Occipital lobe (tissue), 2 donors: ENCODE data around the gene JMJD6. TPM values are rescaled to one million over a fixed set of nuclear protein-coding genes. Genes with fewer than 3 reads are reported as not detected.
"Not testable (repeated sequence)": the region's sequence is repeated elsewhere in the genome, so short reads cannot be mapped to it uniquely, and the experiment has no call there.

ENCODE experiments used
- DNase-seq: peaks from one replicate; lab custom pipeline; 2025; lab: John Stamatoyannopoulos, UW
- total RNA-seq: library from RNA; depleted of rRNA; stranded (reverse); fragments of >200 nt; gene quantifications from one replicate; pipeline ENCODE4 v1.2.3, GENCODE V29; 2014

JMJD6 gene
- total RNA-seq: 20.0 TPM

DNA sequence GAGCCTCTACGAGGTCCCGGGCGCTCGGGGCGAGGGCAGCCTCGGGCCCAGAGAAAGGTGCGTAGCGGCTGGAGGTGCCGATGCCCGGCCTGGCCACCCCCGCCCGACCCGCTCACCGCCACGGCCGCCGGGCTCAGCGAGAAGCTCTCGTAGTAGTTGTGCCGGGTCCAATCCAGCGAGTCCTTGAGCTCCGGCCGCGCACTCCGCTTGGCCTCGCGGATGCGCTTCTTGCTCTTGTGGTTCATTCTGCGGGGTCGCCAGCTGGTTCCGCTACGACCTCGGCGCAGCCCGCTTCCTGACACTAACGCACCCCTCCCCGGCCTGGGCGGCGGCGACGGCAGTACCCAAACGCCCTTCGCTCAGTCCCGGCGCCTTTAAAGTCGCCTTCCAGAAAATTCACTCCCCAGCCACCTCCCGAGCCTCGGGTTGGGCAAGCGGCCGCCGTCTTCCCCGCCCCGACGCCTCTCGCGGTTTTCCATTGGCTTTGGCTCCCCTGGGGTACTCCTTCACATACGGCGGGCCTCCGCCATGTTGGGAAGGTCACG, at the start of gene JMJD6:
JMJD6 (minus strand) TSS at position 376 of the 545 bp plus-strand sequence; CDS start at position 245, 131 bp downstream.
- peak; percentile 96 for DNase-seq

DNA sequence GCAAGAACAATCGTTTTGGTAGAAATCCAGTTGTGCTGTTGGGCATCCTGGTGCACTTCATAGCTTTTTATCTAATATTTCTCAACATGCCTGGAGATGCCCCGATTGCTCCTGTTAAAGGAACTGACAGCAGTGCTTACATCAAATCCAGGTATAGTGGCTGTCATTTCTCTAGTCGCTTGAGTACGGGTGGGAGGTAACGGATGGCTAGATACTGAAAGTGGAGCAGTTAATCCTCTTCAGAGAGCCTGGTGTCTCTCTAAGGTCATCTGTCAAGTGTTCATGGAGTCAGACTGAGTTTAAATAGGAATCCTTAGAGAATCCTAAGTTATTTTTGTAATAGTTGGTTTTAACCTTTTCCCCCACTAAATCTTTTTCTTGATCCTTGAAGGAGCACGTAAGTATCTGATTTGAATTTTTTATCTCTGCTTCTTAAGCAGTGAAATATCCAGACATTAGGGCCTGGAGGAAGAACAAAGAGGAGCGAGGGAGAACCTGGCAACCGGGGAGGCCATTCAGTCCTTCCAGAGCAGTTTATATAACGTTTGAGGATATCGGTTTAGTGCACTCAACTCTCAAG, 48.7 kb upstream of the JMJD6 start:
- DNase-seq: no peak

DNA sequence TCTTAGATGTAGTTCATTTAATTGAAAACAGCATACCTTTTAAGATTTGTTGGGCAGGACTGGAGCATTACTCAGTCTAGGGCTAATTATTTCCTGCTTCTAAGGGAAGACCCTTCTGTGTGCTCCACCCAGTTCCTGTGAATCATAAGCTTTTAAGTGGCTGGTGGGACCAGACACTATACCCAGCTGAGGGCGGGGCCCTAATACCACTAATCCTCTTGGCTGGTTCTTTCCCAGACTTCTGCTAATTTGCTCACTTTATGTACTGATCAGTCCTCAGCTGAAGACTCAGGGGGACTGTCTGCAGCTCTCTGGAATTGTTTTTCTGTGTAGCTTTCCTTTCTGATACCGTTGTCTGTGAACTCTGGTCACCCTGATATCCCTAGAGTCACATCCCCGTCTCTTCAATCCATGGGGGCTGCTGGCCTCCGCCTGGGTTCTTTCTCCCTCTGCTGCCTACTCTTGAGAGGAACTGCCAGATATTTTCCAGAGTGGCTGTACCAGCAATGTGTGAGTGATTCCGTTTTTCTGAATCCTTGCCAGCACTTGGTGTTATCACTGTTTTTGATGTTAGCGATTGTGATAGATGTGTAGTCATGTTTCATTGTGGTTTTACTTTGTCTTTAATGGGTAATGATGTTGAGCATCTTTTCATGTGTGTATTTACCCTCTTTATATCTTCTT, 46.6 kb upstream of the JMJD6 start:
- no peak for DNase-seq

DNA sequence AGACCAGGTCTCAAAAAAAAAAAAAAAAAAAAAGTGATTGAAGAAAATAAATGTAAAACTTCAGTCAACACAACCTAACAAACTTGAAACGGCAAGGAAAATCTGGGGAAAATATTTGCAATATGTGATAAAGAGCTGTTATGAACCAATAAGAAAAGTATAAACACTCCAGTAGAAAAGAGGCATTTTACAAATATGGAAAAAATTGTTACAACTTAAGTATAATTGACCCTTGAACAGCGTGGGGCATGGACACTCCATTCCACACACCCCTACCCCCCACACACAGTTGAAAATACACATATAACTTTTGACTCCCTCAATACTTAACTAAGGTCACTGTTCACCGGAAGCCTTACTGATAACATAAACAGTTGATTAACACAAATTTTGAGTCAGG, 32.2 kb upstream of the JMJD6 start:
- DNase-seq: no peak

DNA sequence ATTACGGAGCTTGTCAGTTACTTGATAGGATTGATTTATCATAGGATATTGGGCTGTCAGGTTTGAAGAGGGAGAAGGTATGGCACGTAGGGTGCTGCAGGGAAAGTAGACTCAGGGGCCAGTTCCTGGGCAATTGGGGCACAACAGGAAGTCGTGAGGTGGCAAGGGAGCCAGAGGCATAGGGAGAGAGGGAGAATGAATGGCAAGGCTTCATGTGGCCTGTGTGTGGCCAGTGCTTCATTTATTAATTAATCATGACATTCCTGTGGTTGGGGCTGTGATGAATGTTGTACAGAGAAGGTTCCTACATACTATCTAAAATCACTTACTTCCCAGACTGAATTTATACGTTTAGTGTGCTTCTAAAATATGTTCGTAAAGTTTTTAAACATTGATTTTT, 30.9 kb upstream of the JMJD6 start:
- DNase-seq: no peak

DNA sequence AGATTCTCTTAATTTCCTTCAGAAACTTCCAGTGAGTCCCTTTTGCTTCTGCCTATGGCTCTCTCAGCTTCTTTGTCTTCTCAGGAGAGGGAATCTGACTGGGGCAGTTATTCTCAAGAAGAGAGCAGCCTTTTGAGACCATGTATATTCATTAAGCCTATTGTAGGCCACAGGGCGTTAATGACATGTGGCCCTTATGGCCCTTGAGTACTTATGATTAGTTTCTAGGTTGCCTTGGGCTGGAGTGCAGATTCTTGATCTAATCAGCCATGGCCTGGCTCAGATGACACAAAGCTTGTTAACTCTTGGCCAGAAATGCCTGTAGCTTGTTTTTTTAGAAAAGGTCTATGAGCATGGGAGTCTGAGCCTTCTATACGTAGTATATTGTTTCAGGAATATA, 28.9 kb upstream of the JMJD6 start:
- no peak for DNase-seq

DNA sequence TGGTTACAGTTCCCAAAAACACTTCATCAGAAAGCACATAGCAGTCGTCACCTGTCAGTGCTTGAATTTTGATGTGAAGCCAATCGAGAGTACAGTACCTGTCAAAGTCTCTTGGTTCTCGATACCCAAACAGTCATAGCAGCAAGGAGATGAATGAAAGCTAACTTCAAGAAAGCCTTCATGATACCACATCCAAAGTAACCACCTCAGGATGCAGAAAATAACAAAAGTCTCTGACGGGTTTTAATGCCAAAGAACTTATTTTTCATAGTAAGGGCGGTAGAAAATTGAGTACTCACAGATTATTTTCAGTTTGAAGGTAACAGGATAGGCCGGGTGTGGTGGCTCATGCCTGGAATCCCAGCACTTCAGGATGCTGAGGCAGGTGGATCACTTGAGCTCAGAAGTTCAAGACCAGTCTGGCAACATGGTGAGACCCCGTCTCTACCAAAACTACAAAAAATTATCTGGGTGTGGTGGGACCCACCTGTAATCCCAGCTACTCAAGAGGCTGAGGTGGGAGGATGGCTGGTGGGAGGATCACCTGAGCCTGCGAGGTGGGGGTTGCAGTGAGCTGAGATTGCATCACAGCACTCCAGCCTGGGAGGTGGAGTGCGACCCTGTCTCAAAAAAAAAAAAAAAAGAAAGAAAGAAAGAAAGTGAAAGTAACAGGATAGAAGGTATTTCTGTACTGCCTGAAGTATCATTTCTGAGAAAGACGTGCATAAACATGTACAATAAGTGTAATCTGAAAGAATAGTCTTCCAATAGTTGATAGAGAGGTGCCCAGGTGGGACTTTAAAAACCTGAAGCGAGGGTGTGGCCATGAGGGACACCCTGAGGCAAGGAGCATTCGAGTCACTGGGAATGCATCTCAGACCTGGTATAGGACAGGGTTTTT, 26.9 kb upstream of the JMJD6 start:
- DNase-seq: no peak

DNA sequence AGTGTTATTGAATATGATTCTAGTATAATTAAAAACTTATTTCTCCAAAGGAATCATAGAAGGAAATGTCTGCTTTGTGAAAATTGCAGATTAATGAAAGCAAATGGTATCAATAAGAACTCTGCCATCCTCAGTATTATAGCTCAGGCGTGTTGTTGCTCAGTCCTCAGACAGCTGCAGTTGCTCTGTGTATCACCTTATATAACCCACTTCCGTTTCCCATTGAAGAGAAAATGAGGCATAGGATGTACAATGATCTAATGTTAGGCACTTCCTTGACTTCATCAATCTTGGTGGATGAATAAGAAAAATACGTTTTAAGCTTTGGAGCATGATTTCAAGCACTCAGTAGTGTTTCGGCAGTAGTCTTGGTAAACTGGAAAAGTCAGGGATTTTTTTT, 25.6 kb upstream of the JMJD6 start:
- no peak for DNase-seq

DNA sequence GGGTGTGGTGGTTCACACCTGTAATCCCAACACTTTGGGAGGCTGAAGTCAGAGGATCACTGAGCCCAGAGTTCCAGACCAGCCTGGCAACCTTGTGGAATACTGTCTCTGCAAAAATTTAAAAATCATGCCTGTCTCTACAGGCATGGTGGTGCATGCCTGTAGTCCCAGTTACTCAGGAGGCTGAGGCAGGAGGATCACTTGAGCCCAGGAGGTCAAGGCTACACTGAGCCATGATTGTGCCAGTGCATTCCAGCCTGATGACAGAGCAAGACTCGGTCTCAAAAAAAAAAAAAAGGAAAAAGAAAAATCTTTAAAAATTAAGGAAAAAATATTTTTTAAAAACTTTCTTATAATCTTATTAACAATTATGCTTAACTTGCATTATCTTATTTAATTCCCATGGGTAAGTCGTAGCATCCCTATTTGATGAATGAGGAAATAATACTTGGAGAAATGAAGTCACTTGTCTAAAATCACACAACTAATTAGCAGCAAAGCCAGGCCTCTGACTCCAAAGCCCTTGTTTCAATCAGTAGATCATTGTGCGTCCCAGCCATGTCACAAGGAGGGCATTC, 25.1 kb upstream of the JMJD6 start:
- DNase-seq: no peak

DNA sequence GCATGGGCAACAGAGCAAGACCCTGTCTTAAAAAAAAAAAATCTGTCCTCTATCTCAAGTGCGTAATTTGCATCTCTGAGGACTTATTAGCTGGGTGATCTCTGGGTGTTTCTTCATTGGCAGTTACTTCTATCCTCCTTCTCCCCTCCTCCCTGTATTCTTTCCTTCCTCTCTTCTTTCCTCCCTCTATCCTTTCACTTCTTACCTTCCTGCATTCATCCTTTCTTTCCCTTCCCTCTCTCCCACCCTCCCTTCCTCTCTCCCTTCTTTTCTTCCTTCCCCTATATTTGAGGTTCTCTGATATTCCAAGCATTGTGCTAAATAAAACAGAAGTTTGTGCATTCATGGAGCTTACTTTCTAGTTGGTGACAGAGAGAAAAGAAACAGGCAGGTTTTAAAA, 22.3 kb upstream of the JMJD6 start:
- DNase-seq: no peak

DNA sequence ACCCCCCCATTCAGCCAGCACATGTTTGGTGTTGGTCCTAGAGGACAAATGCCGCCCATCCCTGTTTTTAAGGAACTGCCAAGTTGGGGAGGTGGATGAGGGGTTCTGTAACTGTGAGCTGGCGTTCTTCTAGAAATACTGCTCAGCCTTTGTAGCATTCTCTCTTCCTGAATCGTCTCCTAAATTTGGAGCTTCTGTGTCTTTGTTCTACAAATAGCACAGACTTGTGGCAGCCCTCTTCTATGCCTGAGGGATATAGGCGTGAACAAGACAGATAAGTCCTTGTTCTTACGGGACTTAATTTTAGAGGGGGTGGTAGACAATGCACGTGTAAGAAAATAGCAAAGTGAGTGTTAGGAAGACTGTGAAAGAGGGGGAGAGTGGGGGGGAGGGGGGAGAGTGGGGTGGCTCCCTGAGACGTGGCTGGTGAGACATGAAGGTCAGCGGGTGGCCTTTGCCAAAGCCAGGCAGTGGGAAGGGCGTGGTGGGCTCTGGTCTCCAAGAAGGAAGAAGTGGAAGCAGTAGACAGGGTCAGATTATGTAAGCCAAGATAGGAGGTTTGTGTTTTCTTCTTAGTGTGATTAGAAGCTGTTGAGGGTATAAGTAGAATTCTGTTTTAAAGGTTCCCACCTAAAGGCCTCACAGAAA, 21.4 kb upstream of the JMJD6 start:
- no peak for DNase-seq

DNA sequence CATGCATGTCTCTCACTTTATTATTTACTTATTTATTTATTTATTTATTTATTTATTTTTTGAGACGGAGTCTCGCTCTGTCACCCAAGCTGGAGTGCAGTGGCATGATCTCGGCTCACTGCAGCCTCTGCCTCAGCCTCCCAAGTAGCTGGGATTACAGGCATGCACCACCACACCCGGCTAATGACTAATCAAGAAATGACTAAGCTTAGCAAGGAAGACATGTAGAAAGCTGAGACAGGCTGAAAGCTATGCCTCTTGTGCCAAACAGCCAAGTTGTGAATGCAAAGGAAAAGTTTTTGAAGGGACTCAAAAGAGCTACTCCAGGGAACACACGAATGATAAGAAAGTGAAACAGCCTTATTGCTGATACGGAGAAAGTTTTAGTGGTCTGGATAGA, 19.4 kb upstream of the JMJD6 start:
- not testable (repeated sequence) for DNase-seq

DNA sequence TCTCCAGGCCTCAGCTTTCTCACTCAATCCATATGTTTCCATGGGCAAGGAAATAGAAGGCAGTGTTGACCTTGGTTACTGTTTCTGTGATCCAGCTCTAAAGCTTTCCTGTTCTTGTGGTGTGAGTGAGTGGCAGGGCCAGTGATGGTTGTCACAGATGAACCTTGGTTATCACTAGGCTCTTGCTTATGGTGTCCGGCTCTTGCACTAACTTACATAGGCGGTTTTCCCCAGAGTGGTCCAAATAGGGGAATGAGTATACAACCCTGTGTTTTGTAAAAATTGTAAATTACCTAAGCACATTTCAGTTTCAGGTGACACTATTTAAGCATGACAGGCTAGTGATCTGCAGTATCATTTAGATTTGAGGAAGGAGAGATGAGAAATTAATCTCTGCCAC, 18.3 kb upstream of the JMJD6 start:
- DNase-seq: no peak

DNA sequence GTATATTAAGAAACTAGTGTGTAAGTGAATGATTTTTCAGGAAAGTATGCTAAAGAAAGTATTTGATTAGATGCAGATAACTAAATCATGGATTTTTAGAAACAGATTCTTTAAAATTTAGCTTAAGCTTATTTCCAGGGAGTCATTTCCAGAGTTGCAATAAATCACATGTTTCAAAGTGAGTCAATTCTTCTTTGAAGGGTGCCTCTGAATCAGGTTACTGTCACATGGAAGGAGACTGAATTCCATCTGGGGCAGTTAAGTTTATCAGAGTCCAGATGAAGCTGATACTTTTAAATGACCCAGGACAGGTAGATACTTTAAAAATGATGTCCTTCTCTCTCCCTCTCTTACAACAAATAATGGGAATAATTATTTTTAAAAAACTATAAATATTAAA, 16.6 kb upstream of the JMJD6 start:
- DNase-seq: no peak

DNA sequence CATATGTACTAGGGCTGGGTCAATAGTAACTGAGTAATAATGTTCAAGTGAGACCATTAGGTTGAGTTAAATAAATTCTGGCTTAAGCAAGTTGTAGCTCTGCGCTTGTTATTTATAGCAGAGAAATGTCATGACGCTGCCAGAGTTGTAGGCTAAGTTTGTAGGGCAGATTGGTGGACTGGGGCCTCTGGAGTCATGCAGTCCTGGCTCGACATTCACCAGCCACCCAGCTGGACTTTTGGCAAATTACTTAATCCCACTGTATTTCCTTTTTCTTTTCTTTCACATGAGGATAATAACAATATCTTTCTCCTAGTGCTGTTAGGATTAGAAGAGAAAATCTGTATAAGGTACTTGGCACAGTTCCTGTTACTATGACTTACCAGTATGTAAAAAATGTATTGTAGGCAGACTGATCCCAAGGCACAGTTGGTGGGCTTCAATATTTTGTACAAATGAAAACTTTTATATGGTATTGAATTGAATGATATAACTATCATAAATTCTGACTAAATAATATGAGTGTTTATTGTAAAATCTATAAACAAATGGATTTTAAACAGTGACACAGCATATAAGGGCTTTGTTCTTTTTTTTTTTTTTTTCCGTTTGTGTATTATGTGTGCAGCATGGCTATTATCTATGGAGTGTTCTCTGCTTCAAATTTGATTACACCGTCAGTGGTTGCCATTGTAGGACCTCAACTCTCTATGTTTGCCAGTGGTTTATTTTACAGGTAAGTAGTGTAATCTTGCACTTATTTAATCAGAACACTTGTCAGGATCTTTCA, 14.1 kb upstream of the JMJD6 start:
- no peak for DNase-seq

DNA sequence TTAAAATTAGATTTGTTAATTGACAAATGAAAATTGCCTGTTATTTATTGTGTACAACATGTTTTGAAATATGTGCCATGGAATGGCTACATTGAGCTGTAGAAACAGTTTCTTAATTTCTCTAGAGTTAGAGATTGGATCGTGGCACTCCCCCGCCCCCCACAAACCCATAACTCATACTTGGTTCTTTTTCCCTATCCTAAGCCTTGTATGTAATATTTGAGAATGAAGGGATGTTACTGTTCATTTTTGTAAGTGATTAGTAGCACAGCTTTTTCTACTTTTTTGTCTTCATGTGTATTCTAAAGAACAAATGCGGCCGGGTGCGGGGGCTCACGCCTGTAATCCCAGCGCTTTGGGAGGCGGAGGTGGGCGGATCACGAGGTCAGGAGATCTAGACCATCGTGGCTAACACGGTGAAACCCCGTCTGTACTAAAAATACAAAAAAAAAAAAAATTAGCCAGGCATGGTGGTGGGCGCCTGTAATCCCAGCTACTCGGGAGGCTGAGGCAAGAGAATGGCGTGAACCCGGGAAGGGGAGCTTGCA, 13.2 kb upstream of the JMJD6 start:
- not testable (repeated sequence) for DNase-seq

DNA sequence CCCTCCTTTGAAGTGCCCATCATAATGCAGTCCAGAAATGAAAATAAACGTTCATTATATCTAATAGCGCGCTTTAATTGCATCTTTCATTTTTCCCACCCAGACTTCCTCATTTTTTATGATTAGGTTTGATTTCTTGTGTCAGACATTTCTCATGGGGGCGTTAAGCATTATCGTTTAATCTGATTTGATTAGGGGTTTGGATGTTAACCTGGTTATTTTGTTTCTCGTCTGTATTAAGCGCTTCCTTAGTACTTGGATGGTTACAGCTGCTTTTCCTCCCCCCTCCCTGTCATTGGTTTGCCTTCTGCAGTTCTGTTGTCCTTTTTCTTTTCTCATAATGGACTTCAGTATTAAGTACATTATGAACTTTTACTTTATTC, 12.1 kb upstream of the JMJD6 start:
- no peak for DNase-seq

DNA sequence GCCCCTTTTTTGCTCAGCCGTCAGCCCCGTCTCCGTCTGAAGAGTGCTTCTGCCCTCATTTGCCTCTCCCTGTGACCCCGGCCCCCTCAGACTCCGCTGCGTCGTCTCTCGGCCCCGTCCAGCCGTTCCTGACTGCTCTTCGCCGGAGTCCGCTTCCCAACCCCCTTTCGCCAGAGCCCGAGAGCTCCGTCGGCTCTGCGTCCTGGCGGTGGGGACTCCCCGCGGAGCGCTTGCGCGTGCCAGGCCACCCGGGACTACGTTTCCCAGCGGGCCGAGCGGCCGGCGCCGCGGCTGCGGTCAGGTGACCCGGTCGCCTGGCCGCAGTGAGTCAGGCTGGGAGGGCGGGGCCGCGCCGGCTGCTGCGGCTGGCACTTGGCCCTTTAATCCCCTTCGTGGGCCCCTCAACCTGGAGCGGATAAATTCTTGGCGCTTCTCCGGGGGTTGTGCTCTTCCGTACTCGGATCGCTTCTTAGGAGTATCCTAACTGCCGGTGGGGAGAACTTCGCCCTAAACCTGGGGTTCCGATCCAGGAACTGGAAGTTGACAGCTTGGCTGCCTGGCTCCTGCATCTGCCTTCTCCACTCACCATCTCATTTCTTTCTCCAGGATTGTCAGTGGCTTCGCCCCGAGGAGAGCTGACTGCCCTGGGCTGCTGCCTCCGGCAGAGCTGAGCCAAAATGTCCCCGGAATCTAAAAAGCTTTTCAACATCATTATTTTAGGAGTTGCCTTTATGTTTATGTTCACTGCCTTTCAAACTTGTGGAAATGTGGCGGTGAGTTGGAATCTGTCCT, 11.5 kb upstream of the JMJD6 start, which contains the start of gene MFSD11:
MFSD11 (plus strand) TSS at position 444 of the 792 bp plus-strand sequence; CDS start at position 678, 234 bp downstream.
- peak; percentile 92 for DNase-seq

DNA sequence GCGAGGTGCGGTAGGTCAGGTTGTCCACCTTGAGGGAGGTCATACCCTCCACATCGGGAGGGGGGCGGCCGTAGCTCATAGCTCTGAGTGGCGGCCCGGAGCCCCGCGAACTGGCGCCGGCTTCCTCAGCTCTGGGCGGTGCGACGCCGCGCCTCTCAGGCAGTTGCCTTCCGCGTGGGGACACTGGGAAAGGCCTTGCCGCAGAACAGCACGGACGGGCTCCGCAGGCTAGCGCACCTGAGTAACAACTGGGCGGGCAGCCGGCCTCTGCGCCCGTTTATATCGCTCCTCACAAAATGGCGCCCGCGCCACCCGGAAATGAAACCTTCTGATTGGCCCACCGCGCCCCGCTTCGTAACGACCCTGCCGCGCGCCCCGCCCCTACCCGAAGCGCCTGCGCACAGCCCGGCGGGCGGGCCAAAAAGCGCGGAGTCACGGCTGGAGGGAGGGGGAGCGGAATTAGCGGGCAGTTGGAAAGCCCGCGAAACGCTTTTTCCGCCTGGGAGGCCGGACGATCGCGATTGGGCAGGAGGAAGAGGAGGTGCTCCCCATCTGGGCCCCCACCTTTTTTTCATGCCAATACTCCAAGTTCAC, 10.8 kb upstream of the JMJD6 start, which contains the start of gene SRSF2:
SRSF2 (minus strand) TSS at position 250 of the 594 bp plus-strand sequence; CDS start at position 79, 171 bp downstream.
- DNase-seq: peak; percentile 95
